SK-N-SH (cell line): ENCODE data around the gene PLVAP.

ENCODE experiments used
- ELF1 ChIP-seq: IDR thresholded peaks from 2 replicates; pipeline ENCODE4 v1.4.0; 2012
- EP300 ChIP-seq, 2 experiments: IDR thresholded peaks; 2 replicates each; pipeline versions ENCODE4 v1.4.0 to v1.6.1; 2012; ENCODE audit warnings: borderline replicate concordance in 1 of 2, low read depth in 1 of 2, low read length in 1 of 2
- EZH2phosphoT487 ChIP-seq: fragments of 200-600 bp; sonication (generic); IDR thresholded peaks from 2 replicates; pipeline ENCODE4 v1.6.1; 2017; ENCODE audit warnings: low read depth, mixed run types, mild to moderate bottlenecking, antibody characterized with exemption, moderate library complexity, borderline replicate concordance
- FOXM1 ChIP-seq: IDR thresholded peaks from 2 replicates; pipeline ENCODE4 v1.4.0; 2012; ENCODE audit warnings: low read depth, mild to moderate bottlenecking
- MXI1 ChIP-seq: IDR thresholded peaks from 2 replicates; pipeline ENCODE4 v1.6.1; 2012; ENCODE audit warnings: mild to moderate bottlenecking, low read depth, low read length, improper control_type of control experiment
- POLR2AphosphoS5 ChIP-seq: IDR thresholded peaks from 2 replicates; pipeline ENCODE4 v1.6.1; 2012; ENCODE audit warnings: low read depth, low read length
- RCOR1 ChIP-seq: fragments of 150-350 bp; IDR thresholded peaks from 2 replicates; pipeline ENCODE4 v1.6.1; 2017; ENCODE audit warnings: antibody characterized with exemption, low read length
- RFX5 ChIP-seq: IDR thresholded peaks from 2 replicates; pipeline ENCODE4 v1.6.1; 2012; ENCODE audit warnings: mild to moderate bottlenecking, improper control_type of control experiment, low read length
- YY1 ChIP-seq: IDR thresholded peaks from 2 replicates; pipeline ENCODE4 v1.4.0; 2012; ENCODE audit warnings: low read depth, mild to moderate bottlenecking
- TF ChIP-seq, protein P1 (sequence below): fragments of 200-600 bp; sonication (generic); IDR thresholded peaks from 2 replicates; pipeline ENCODE4 v1.6.1; 2017; ENCODE audit warnings: antibody characterized with exemption, mild to moderate bottlenecking, moderate library complexity
- TF ChIP-seq, protein P2 (sequence below): IDR thresholded peaks from 2 replicates; pipeline ENCODE4 v1.4.0; 2012; ENCODE audit warnings: low read depth, borderline replicate concordance
- TF ChIP-seq, protein P3 (sequence below): fragments of 150-350 bp; IDR thresholded peaks from 2 replicates; pipeline ENCODE4 v1.6.1; 2017; ENCODE audit warnings: antibody characterized with exemption, low read length, low read depth, borderline replicate concordance

DNA sequence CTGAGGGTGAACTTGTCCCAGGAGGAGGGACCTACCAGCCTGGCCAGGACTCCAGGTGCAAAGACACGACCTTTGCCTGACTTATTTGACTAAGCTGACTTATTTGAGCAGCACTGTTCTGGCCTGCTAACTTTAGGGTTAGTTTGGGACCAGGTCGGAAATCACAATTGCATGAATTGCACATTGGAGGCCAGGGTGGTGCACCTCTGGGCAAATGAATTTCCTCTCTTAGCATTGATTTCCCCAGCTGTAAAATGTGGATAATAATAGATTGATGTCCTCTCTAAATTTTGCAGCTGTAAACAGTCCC is 29.7 kb upstream of the PLVAP start:
- TF ChIP-seq RFX5 (no peak), EZH2phosphoT487 (no peak), ELF1 (no peak), EP300 (IDR thresholded peaks at IDR 0.05; ENCODE audit: borderline replicate concordance in 1 of 2, low read depth in 1 of 2, low read length in 1 of 2) (no peak), MXI1 (no peak), FOXM1 (no peak), RCOR1 (no peak), POLR2AphosphoS5 (no peak), YY1 (no peak)
- TF ChIP-seq, protein P1, sequence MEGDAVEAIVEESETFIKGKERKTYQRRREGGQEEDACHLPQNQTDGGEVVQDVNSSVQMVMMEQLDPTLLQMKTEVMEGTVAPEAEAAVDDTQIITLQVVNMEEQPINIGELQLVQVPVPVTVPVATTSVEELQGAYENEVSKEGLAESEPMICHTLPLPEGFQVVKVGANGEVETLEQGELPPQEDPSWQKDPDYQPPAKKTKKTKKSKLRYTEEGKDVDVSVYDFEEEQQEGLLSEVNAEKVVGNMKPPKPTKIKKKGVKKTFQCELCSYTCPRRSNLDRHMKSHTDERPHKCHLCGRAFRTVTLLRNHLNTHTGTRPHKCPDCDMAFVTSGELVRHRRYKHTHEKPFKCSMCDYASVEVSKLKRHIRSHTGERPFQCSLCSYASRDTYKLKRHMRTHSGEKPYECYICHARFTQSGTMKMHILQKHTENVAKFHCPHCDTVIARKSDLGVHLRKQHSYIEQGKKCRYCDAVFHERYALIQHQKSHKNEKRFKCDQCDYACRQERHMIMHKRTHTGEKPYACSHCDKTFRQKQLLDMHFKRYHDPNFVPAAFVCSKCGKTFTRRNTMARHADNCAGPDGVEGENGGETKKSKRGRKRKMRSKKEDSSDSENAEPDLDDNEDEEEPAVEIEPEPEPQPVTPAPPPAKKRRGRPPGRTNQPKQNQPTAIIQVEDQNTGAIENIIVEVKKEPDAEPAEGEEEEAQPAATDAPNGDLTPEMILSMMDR: no peak
- TF ChIP-seq, protein P2, sequence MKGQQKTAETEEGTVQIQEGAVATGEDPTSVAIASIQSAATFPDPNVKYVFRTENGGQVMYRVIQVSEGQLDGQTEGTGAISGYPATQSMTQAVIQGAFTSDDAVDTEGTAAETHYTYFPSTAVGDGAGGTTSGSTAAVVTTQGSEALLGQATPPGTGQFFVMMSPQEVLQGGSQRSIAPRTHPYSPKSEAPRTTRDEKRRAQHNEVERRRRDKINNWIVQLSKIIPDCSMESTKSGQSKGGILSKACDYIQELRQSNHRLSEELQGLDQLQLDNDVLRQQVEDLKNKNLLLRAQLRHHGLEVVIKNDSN: no peak
- TF ChIP-seq, protein P3, sequence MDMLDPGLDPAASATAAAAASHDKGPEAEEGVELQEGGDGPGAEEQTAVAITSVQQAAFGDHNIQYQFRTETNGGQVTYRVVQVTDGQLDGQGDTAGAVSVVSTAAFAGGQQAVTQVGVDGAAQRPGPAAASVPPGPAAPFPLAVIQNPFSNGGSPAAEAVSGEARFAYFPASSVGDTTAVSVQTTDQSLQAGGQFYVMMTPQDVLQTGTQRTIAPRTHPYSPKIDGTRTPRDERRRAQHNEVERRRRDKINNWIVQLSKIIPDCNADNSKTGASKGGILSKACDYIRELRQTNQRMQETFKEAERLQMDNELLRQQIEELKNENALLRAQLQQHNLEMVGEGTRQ: no peak
